Type B pancreatic cell (in vitro differentiated cells): ENCODE measurements around the gene ACSM6. TPM values are rescaled to one million over a fixed set of nuclear protein-coding genes. Genes with fewer than 3 reads are reported as not detected.
A peak's percentile ranks its signal among the peaks of the same experiment; 100 is the strongest.
"Not testable (repeated sequence)": the region's sequence is repeated elsewhere in the genome, so short reads cannot be mapped to it uniquely, and the experiment has no call there.

ENCODE experiments used
- DNase-seq: peaks from one replicate; pipeline ENCODE4 v3.0.0; 2021; ENCODE audit warnings: mixed read lengths; ENCODE audit not compliant: unreplicated experiment; ENCODE audit errors: extremely low spot score
- H3K27ac Mint-ChIP-seq: 2 replicates; pipeline ENCODE4 v1.8.0; 2021; ENCODE audit warnings: mild to moderate bottlenecking, mixed read lengths
- H3K27me3 Mint-ChIP-seq: 2 replicates; pipeline ENCODE4 v1.8.0; 2021; ENCODE audit warnings: mixed read lengths
- H3K36me3 Mint-ChIP-seq: 2 replicates; pipeline ENCODE4 v1.8.0; 2021; ENCODE audit warnings: mixed read lengths
- H3K4me1 Mint-ChIP-seq: one replicate; pipeline ENCODE4 v1.8.0; 2021; ENCODE audit warnings: mixed read lengths; ENCODE audit not compliant: unreplicated experiment
- H3K4me3 Mint-ChIP-seq: 2 replicates; pipeline ENCODE4 v1.8.0; 2021; ENCODE audit warnings: mild to moderate bottlenecking, mixed read lengths
- H3K9me3 Mint-ChIP-seq: 2 replicates; pipeline ENCODE4 v1.8.0; 2021; ENCODE audit warnings: mixed read lengths
- total RNA-seq: library from RNA; stranded (reverse); gene quantifications from 2 replicates; pipeline ENCODE4 v1.2.1, GENCODE V29; 2021; ENCODE audit warnings: low replicate concordance
- TF ChIP-seq, protein P1 (sequence below): fragments of 200-600 bp; sonication (generic); conservative IDR thresholded peaks from 2 replicates; pipeline ENCODE4 v1.5.0; 2021; ENCODE audit warnings: antibody characterized with exemption, mild to moderate bottlenecking

The ACSM6 gene
- total RNA-seq, 1 donor from 2014 or later, result not detected

DNA sequence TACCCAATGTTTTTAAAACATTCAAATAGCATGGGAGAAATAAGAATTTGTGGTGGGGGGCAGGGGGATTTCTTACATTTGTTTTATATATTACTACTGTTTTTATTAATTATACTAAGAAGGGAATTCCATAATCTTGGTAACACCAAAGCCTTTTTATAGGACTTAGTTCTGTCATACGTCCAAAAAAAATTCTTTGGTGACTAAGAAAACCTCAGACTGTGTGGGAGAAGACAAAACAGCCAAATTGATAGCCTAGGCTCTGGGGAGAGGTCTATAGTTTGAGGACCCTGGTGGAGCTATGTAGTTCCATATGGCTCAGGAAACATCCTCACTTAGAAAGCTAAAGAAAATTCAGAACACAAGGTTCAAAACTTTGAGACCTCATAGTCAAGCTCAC is 23.4 kb downstream of the ACSM6 start:
- Mint-ChIP-seq H3K4me1 (peaks cover 7% of the 10 kb centered on the region), H3K27me3 (no peaks in the 10 kb centered on the region), H3K4me3 (no peak overlapping the region), H3K36me3 (peaks cover 35% of the 10 kb centered on the region), H3K9me3 (no peaks in the 10 kb centered on the region), H3K27ac (no peak overlapping the region)
- no peak for DNase-seq
- TF ChIP-seq, protein P1, sequence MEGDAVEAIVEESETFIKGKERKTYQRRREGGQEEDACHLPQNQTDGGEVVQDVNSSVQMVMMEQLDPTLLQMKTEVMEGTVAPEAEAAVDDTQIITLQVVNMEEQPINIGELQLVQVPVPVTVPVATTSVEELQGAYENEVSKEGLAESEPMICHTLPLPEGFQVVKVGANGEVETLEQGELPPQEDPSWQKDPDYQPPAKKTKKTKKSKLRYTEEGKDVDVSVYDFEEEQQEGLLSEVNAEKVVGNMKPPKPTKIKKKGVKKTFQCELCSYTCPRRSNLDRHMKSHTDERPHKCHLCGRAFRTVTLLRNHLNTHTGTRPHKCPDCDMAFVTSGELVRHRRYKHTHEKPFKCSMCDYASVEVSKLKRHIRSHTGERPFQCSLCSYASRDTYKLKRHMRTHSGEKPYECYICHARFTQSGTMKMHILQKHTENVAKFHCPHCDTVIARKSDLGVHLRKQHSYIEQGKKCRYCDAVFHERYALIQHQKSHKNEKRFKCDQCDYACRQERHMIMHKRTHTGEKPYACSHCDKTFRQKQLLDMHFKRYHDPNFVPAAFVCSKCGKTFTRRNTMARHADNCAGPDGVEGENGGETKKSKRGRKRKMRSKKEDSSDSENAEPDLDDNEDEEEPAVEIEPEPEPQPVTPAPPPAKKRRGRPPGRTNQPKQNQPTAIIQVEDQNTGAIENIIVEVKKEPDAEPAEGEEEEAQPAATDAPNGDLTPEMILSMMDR, result no peak

DNA sequence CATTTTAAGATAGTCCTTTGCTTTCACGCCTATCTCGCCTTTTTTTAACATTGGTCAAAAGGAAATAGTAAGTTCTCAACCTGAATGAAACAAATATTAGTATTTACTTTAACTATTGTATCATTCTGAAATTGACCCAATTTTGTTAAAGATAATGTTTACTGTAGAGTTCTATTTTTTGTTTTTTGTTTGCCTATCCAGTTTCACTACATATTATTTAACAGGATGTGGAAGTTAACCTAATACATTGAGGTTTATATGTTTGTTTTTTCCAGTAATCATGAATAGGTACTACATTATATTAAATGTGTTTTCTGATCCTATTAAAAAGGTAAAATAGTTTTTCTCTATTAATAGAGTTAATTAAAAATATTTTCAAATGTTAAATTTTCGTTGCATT is 26.5 kb downstream of the ACSM6 start:
- H3K4me3 Mint-ChIP-seq, result no peak overlapping the region
- no peaks in the 10 kb centered on the region for H3K4me1 Mint-ChIP-seq
- TF ChIP-seq, protein P1, result no peak
- no peak for DNase-seq
- no peak overlapping the region for H3K27ac Mint-ChIP-seq
- no peaks in the 10 kb centered on the region for H3K9me3 Mint-ChIP-seq
- H3K27me3 Mint-ChIP-seq, result no peaks in the 10 kb centered on the region
- H3K36me3 Mint-ChIP-seq, result peaks cover 36% of the 10 kb centered on the region

GRCh38 chr10:95221124-95221523 is 27.1 kb downstream of the ACSM6 start:
- Mint-ChIP-seq H3K27ac (no peak overlapping the region), H3K9me3 (no peaks in the 10 kb centered on the region), H3K4me3 (no peak overlapping the region), H3K4me1 (no peaks in the 10 kb centered on the region), H3K27me3 (no peaks in the 10 kb centered on the region), H3K36me3 (peaks cover 34% of the 10 kb centered on the region)
- TF ChIP-seq, protein P1, result no peak
- no peak for DNase-seq

DNA sequence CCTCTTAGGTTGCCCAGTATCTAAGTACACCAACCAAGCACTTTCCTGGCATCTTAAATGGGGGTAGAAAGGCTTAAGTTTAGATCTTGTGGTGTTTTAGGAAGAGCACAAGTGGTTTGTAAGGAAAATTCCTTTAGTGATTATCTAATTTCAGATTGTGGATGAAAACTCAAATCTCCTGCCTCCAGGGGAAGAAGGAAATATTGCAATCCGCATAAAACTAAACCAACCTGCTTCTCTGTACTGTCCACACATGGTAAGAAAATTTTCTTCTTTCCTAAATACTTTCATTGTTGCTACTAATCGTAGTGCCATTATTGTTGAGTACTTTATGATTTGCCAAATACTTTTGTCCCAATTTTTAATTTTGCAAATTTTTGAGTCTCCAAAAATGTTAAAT is 31.1 kb downstream of the ACSM6 start:
- TF ChIP-seq, protein P1, result peak; percentile 21
- no peaks in the 10 kb centered on the region for H3K27me3 Mint-ChIP-seq
- H3K4me3 Mint-ChIP-seq, result no peak overlapping the region
- DNase-seq, result no peak
- H3K27ac Mint-ChIP-seq, result no peak overlapping the region
- peaks cover 10% of the 10 kb centered on the region for H3K4me1 Mint-ChIP-seq
- H3K36me3 Mint-ChIP-seq, result peaks cover 27% of the 10 kb centered on the region
- H3K9me3 Mint-ChIP-seq, result no peaks in the 10 kb centered on the region

- H3K27ac Mint-ChIP-seq, result peak overlapping the region; percentile 90
- not testable (repeated sequence) for DNase-seq, H3K9me3 Mint-ChIP-seq, H3K27me3 Mint-ChIP-seq
- H3K36me3 Mint-ChIP-seq, result peaks cover 16% of the 10 kb centered on the region
- H3K4me3 Mint-ChIP-seq, result peak overlapping the region; percentile 94
- H3K4me1 Mint-ChIP-seq, result peaks cover 23% of the 10 kb centered on the region
Observed at GRCh38 chr10:95228934-95229723, 35.1 kb downstream of the ACSM6 start.

GRCh38 chr10:95229724-95230627 is 35.9 kb downstream of the ACSM6 start:
- Mint-ChIP-seq H3K27me3 (no peaks in the 10 kb centered on the region), H3K4me1 (peaks cover 23% of the 10 kb centered on the region), H3K27ac (peak overlapping the region; percentile 90), H3K9me3 (no peaks in the 10 kb centered on the region), H3K4me3 (peak overlapping the region; percentile 94), H3K36me3 (peaks cover 18% of the 10 kb centered on the region)
- DNase-seq, result no peak
- TF ChIP-seq, protein P1, result no peak

- H3K27ac Mint-ChIP-seq, result peak overlapping the region; percentile 90
- H3K36me3 Mint-ChIP-seq, result peaks cover 20% of the 10 kb centered on the region
- H3K4me1 Mint-ChIP-seq, result peaks cover 23% of the 10 kb centered on the region
- DNase-seq, result peak; percentile 75
- H3K27me3 Mint-ChIP-seq, H3K9me3 Mint-ChIP-seq: not testable (repeated sequence)
- H3K4me3 Mint-ChIP-seq, result peak overlapping the region; percentile 94
Observed at GRCh38 chr10:95230677-95231586, 36.9 kb downstream of the ACSM6 start.
